Panc1 (cell line): ENCODE data around the gene ESRRA. TPM values are rescaled to one million over a fixed set of nuclear protein-coding genes. Genes with fewer than 3 reads are reported as not detected.
A peak's percentile ranks its signal among the peaks of the same experiment; 100 is the strongest.

ENCODE experiments used
- ATAC-seq: fragments of 200-7000 bp; cut with Tn5 transposase; 2 replicates; pipeline ENCODE4 v1.9.1; 2020; ENCODE audit warnings: mild to moderate bottlenecking, moderate library complexity
- BruUV-seq: library from RNA; stranded (reverse); fragments of 400-500 nt; replicated peaks from 2 replicates; lab custom pipeline; 2021; lab: Mats Ljungman, UMichigan
- CTCF ChIA-PET: fragments of 300-600 bp; sonication (Branson Sonifier 250); formaldehyde crosslinking; loops from one replicate; lab custom pipeline; 2022; ENCODE audit warnings: antibody characterized with exemption; lab: Charles Lee
- POLR2A ChIA-PET: fragments of 300-600 bp; sonication (Branson Sonifier 250); formaldehyde crosslinking; loops from one replicate; lab custom pipeline; 2022; ENCODE audit warnings: antibody characterized with exemption; lab: Charles Lee
- DNase-seq: peaks from one replicate; pipeline ENCODE4 v3.0.0-alpha.2; 2010; ENCODE audit warnings: low read depth, low spot score
- H3K27ac ChIP-seq: 2 replicates; pipeline ENCODE4 v1.5.1; 2011; ENCODE audit warnings: mild to moderate bottlenecking, low read length, inconsistent platforms
- H3K27me3 ChIP-seq: fragments of 200-500 bp; sonication (Bioruptor generic); 2 replicates; pipeline ENCODE4 v1.6.0; 2014; ENCODE audit warnings: low read length, inconsistent platforms; ENCODE audit not compliant: control insufficient read depth, insufficient read depth
- H3K36me3 ChIP-seq: fragments of 200-500 bp; sonication (Bioruptor generic); 2 replicates; pipeline ENCODE4 v1.5.1; 2014; ENCODE audit warnings: inconsistent platforms, mild to moderate bottlenecking, low read length, moderate library complexity; ENCODE audit not compliant: control insufficient read depth, insufficient read depth
- H3K4me1 ChIP-seq: 2 replicates; pipeline ENCODE4 v1.5.1; 2011; ENCODE audit warnings: inconsistent platforms, mild to moderate bottlenecking, low read length, moderate library complexity; ENCODE audit not compliant: control insufficient read depth, insufficient read depth
- H3K4me3 ChIP-seq, 2 experiments: 2 replicates each; pipeline ENCODE4 v1.5.1; 2011 to 2012; ENCODE audit warnings: low read depth in 2 of 2, low read length in 2 of 2, mild to moderate bottlenecking in 2 of 2, inconsistent platforms in 1 of 2, moderate library complexity in 1 of 2
- H3K9me3 ChIP-seq: fragments of 200-500 bp; sonication (Bioruptor generic); 2 replicates; pipeline ENCODE4 v1.5.1; 2014; ENCODE audit warnings: low read depth, mild to moderate bottlenecking, inconsistent platforms, low read length, moderate library complexity; ENCODE audit not compliant: control insufficient read depth, insufficient read depth
- CTCF ChIP-seq: fragments of 450-650 bp; IDR thresholded peaks from 2 replicates; pipeline ENCODE4 v1.5.1; 2017; ENCODE audit warnings: mild to moderate bottlenecking
- POLR2AphosphoS5 ChIP-seq: IDR thresholded peaks from 2 replicates; pipeline ENCODE4 v1.6.1; 2012; ENCODE audit warnings: mild to moderate bottlenecking, low read depth, low read length, moderate library complexity
- REST ChIP-seq, 2 experiments: IDR thresholded peaks; 2 replicates each; pipeline ENCODE4 v1.6.1; 2011 to 2012; ENCODE audit warnings: low read depth in 2 of 2, control low read depth in 1 of 2, low read length in 1 of 2, mild to moderate bottlenecking in 1 of 2, moderate library complexity in 1 of 2; ENCODE audit not compliant: insufficient read depth in 1 of 2
- SIN3A ChIP-seq: IDR thresholded peaks from 2 replicates; pipeline ENCODE4 v1.6.1; 2012; ENCODE audit warnings: low read depth, mild to moderate bottlenecking, low read length, moderate library complexity, borderline replicate concordance; ENCODE audit not compliant: insufficient read depth
- TCF7L2 ChIP-seq: IDR thresholded peaks from 2 replicates; pipeline ENCODE4 v1.6.1; 2011; ENCODE audit warnings: mild to moderate bottlenecking, low read depth, low read length, inconsistent platforms
- in situ Hi-C: cut with HindIII; loops from 2 replicates; pipeline ENCODE4 v1.10.0; 2016; ENCODE audit warnings: low sequenced_read_pairs, low pct_unique_long_range_greater_than_20kb
- intact Hi-C: fragments of 100-400 bp; cut with micrococcal nuclease; formaldehyde crosslinking; loops from one replicate; pipeline ENCODE4 v1.10.0; 2022; ENCODE audit not compliant: unreplicated experiment
- total RNA-seq: library from RNA; stranded (reverse); gene quantifications from one replicate; pipeline ENCODE4 v1.2.1, GENCODE V29; 2021; ENCODE audit not compliant: unreplicated experiment

The ESRRA gene
- total RNA-seq, 1 experiment from 2014 or later = 81.6 TPM

GRCh38 chr11:64341429-64341828, 36.1 kb downstream of the ESRRA start:
- ATAC-seq = no peak
- Histone ChIP-seq H3K4me1 (peaks cover 22% of the 10 kb centered on the region), H3K27me3 (no peaks in the 10 kb centered on the region), H3K27ac (no peak overlapping the region), H3K9me3 (no peaks in the 10 kb centered on the region), H3K4me3 (no peak overlapping the region), H3K36me3 (no peaks in the 10 kb centered on the region)
- DNase-seq = no peak
- intact Hi-C loops = no loop called here
- CTCF ChIA-PET = interaction anchor here (1.1 to 2.3 kb wide), 5 partner anchors 9 to 24 kb away, joined by 3 to 33 read pairs (median 15); partner anchors contain the start of genes PRDX5 and TRMT112
- in situ Hi-C loops = no loop called here
- BruUV-seq = no TSS peak
- POLR2A ChIA-PET = interaction anchor here (0.5 to 0.6 kb wide), 2 partner anchors 16 to 659 kb away, joined by 4 to 5 read pairs; no protein-coding TSS in a partner anchor
- no peak for TF ChIP-seq POLR2AphosphoS5
- no peak for TF ChIP-seq SIN3A
- no peak for TF ChIP-seq CTCF
- no peak for TF ChIP-seq TCF7L2
- TF ChIP-seq REST (IDR thresholded peaks at IDR 0.05; ENCODE audit: insufficient read depth in 1 of 2, low read depth in 2 of 2, low read length in 1 of 2) = no peak

GRCh38 chr11:64341851-64342791, 36.8 kb downstream of the ESRRA start:
- CTCF ChIA-PET = interaction anchor here (0.6 to 2.3 kb wide), 6 partner anchors 10 to 408 kb away, joined by 3 to 33 read pairs (median 11); partner anchors contain the start of genes PRDX5 and TRMT112
- POLR2A ChIA-PET = interaction anchor here (0.5 to 0.9 kb wide), 4 partner anchors 15 to 660 kb away, joined by 3 to 7 read pairs (median 4); partner anchors contain the start of genes PRDX5 and TRMT112
- no TSS peak for BruUV-seq
- in situ Hi-C loops = no loop called here
- H3K9me3 ChIP-seq = no peaks in the 10 kb centered on the region
- peak overlapping the region; percentile 38 to 60 for H3K4me3 ChIP-seq
- no peaks in the 10 kb centered on the region for H3K36me3 ChIP-seq
- H3K27ac ChIP-seq = peak overlapping the region; percentile 78
- peak; percentile 95 for ATAC-seq
- no peak for TF ChIP-seq SIN3A
- peak; percentile 47; the same call in 1 of the 2 replicates for TF ChIP-seq CTCF
- 0 out of 2 replicates have a peak, but pooled peaks have one; percentile 55 for TF ChIP-seq POLR2AphosphoS5
- TF ChIP-seq REST (IDR thresholded peaks at IDR 0.05; ENCODE audit: insufficient read depth in 1 of 2, low read depth in 2 of 2, low read length in 1 of 2) = no peak
- peak; percentile 28; the same call in 1 of the 2 replicates for TF ChIP-seq TCF7L2
- peaks cover 22% of the 10 kb centered on the region for H3K4me1 ChIP-seq
- intact Hi-C loops = no loop called here
- H3K27me3 ChIP-seq = no peaks in the 10 kb centered on the region
- peak; percentile 43 for DNase-seq
